NCI-H2171 (cell line): ENCODE measurements around the gene PCDHGA12.

Experiments used
- DNase-seq: peaks from one replicate; lab custom pipeline; 2025; lab: John Stamatoyannopoulos, UW

PCDHGA12 gene

DNA sequence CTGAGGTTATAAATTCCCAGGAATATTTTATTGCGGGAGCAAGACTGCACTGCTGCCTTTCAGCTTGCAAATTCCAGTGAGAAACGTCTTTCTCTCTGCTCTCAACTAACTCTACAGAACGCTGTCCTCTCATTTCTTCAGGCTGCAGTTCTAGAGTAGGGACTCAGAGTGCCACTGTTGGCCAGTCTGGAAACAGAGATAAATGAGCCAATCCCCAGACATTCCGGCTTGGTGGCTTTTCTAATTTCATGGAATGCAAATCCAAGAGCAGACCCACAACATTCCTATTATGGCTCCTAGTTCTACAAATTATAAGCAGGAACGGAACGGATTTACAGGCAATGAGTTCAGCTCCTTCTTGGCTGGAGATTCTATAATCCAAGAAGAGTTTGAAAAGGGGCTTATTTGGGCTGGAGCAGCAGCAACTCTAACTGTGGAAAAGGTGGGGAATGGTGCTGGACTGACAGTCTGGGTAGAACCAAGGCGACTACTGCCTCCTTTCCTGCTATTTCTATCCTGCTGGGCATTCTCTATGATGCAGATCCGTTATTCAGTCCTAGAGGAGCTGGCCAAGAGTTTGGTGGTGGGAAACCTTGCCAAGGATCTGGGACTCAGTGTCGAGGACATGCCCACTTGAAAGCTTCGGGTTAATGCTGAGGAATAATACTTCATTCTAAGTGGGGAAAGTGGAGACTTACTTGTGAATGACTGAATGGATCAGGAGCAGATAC, 9.3 kb downstream of the PCDHGA12 start:
- DNase-seq: no peak

DNA sequence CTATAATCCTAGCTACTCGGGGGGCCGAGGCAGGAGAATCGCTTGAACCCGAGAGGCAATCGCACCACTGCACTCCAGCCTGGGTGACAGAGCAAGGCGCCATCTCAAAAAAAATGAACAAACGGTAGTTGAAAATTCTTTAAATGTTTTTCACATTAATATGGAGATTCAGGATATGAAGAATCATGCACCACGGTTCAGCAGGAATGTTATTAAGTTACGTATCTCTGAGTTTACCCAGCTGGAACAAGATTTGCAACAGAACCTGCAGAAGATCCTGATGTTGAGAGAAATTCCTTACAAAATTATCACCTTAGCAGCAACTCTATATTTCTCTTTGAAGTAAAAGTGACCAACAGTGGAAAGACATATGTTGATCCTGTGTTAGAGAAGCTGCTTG, 10.0 kb downstream of the PCDHGA12 start:
- DNase-seq: no peak

DNA sequence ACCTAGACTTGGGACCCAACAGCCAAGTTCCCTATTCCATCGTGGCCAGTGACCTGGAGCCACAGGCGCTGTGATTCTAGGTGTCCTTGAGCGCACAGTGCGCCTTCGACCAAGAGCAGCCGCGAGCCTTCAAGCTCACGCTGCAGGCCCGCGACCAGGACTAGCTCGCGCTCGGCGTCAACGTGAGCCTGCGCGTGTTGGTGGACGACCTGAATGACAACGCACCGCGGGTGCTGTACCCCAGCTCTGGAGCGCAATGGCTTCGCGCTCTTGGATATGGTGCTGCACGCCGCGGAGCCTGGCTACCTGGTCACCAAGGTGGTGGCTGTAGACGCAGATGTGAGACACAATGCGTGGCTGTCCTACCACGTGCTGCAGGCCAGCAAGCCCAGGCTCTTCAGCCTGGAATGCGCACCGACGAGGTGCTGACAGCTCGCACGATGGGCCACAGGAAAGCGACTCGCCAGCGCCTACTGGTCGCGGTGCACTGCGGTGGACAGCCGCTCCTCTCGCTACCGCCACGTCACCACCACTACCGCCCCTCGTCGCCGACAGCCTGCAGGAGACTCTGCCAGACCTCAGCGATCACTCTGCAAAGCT, 11.4 kb downstream of the PCDHGA12 start:
- DNase-seq: no peak

DNA sequence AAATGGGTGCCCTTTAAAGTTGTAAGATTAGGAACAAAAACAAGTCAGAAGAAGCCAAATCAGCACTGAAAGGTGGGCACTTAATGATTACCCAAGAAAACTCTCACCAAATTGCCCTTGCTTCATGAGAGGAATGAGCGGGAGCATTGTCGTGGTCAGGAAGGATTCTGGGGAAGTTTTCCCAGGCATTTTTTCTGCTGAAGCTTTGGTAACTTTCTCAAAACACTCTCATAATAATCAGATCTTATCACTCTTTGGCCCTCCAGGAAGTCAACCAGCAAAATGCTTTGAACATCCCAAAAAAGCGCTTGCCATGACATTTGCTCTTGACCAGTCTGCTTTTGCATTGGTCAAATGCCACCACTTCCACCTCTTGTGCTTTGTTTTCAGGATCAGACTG, 35.0 kb downstream of the PCDHGA12 start:
- no peak for DNase-seq

DNA sequence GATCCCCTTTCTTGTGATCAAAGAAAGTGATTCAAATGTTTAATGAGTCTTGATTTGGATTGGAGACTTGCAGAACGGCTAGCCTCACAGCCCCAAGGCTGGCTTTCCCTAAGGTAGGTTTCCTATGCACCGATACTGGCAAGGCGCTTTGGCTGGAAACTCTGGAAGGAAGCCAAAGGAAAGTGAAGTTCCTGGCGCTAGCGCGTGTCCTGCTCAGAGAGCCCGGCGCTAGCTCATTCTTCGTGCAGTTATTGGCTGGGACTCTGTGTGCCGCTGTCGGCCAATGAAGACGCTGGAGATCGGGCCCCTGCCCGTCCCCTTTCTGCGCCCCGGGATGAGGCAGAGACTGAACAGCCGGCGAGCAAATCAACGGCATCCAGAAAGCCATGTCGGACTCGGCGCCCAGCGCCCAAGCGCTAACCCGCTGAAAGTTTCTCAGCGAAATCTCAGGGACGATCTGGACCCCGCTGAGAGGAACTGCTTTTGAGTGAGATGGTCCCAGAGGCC, 45.4 kb downstream of the PCDHGA12 start, which contains the start of gene PCDHGC3:
Gene PCDHGC3, plus strand, starts transcription at position 342 of the 507 bp plus-strand sequence. Its CDS starts 151 bp downstream, at position 493.
- peak; percentile 72 for DNase-seq

DNA sequence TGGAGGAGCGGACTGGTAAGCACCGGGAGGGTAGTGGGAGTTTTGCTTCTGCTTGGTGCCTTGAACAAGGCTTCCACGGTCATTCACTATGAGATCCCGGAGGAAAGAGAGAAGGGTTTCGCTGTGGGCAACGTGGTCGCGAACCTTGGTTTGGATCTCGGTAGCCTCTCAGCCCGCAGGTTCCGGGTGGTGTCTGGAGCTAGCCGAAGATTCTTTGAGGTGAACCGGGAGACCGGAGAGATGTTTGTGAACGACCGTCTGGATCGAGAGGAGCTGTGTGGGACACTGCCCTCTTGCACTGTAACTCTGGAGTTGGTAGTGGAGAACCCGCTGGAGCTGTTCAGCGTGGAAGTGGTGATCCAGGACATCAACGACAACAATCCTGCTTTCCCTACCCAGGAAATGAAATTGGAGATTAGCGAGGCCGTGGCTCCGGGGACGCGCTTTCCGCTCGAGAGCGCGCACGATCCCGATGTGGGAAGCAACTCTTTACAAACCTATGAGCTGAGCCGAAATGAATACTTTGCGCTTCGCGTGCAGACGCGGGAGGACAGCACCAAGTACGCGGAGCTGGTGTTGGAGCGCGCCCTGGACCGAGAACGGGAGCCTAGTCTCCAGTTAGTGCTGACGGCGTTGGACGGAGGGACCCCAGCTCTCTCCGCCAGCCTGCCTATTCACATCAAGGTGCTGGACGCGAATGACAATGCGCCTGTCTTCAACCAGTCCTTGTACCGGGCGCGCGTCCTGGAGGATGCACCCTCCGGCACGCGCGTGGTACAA, 46.0 kb downstream of the PCDHGA12 start:
- no peak for DNase-seq

DNA sequence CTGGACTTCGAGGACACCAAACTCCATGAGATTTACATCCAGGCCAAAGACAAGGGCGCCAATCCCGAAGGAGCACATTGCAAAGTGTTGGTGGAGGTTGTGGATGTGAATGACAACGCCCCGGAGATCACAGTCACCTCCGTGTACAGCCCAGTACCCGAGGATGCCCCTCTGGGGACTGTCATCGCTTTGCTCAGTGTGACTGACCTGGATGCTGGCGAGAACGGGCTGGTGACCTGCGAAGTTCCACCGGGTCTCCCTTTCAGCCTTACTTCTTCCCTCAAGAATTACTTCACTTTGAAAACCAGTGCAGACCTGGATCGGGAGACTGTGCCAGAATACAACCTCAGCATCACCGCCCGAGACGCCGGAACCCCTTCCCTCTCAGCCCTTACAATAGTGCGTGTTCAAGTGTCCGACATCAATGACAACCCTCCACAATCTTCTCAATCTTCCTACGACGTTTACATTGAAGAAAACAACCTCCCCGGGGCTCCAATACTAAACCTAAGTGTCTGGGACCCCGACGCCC, 46.8 kb downstream of the PCDHGA12 start:
- no peak for DNase-seq

DNA sequence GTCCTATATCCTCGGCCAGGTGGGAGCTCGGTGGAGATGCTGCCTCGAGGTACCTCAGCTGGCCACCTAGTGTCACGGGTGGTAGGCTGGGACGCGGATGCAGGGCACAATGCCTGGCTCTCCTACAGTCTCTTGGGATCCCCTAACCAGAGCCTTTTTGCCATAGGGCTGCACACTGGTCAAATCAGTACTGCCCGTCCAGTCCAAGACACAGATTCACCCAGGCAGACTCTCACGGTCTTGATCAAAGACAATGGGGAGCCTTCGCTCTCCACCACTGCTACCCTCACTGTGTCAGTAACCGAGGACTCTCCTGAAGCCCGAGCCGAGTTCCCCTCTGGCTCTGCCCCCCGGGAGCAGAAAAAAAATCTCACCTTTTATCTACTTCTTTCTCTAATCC, 47.5 kb downstream of the PCDHGA12 start:
- no peak for DNase-seq

DNA sequence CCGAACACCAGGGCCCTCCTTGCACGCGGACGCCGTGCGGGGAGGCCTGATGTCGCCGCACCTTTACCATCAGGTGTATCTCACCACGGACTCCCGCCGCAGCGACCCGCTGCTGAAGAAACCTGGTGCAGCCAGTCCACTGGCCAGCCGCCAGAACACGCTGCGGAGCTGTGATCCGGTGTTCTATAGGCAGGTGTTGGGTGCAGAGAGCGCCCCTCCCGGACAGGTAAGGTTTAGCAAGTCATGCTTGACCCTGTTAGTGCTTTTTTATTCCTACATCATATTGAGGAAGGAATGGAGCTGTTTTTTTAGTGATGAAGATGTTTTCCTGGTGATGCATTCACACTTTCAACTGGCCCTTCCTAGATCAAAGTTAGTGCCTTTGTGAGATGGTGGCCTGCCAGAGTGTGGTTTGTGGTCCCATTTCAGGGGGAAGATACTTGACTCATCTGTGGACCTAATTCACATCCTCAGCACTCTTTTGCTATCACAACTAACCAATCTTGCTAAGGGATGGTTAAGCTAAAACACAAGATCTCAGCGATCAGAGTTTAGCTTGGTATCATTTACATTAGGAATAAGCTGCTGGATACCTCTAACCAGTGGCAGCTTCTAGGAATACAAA, 48.1 kb downstream of the PCDHGA12 start:
- DNase-seq: no peak

DNA sequence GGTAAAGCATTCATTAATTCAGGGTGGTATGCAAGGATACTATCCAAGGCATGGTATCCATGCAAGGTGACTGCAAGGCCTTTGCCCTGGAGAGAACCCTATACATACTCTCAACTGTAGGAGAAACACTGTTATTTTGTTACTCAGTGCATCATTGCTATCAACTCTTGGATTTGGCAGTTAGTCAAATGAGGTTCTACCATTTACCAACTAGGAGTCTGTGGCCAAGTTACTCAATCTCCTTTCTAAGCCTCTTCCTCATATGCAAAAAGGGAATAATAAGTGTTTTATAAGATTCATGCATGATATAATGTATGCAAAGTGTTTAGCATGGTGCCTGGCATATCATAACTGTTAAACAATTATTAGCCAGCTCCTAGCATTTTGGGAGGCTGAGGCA, 49.5 kb downstream of the PCDHGA12 start:
- DNase-seq: no peak
